Neutrophil (primary cell): ENCODE measurements around the gene DZIP1L.

Experiments used
- H3K27ac ChIP-seq: fragments of 200-600 bp; sonication (generic); 2 replicates; pipeline ENCODE4 v1.5.1; 2016; ENCODE audit warnings: mild to moderate bottlenecking, moderate library complexity
- H3K27me3 ChIP-seq: fragments of 200-600 bp; sonication (generic); 2 replicates; pipeline ENCODE4 v1.6.0; 2016; ENCODE audit warnings: mild to moderate bottlenecking
- H3K36me3 ChIP-seq: fragments of 200-600 bp; sonication (generic); 2 replicates; pipeline ENCODE4 v1.5.1; 2017
- H3K4me1 ChIP-seq, 2 experiments: fragments of 200-600 bp in 1 of 2; sonication (generic) in 1 of 2; 1 replicate in 1 of 2; 2 replicates in 1 of 2; pipeline versions ENCODE4 v1.5.1 to v1.6.1; 2013 to 2016; ENCODE audit warnings: low read depth in 1 of 2, low read length in 1 of 2, mild to moderate bottlenecking in 1 of 2, moderate library complexity in 1 of 2; ENCODE audit not compliant: control insufficient read depth in 1 of 2, insufficient read depth in 1 of 2
- H3K4me3 ChIP-seq, 2 experiments: fragments of 200-600 bp in 1 of 2; sonication (generic) in 1 of 2; 1 replicate in 1 of 2; 2 replicates in 1 of 2; pipeline ENCODE4 v1.5.1; 2013 to 2016; ENCODE audit warnings: low read depth in 1 of 2, low read length in 1 of 2, mild to moderate bottlenecking in 1 of 2, moderate library complexity in 1 of 2
- H3K9me3 ChIP-seq: fragments of 200-600 bp; sonication (generic); 2 replicates; pipeline ENCODE4 v1.5.1; 2016
- TF ChIP-seq, protein P1 (sequence below): fragments of 200-600 bp; sonication (generic); IDR thresholded peaks from 2 replicates; pipeline ENCODE4 v1.5.1; 2016; ENCODE audit warnings: antibody characterized with exemption

DZIP1L gene

DNA sequence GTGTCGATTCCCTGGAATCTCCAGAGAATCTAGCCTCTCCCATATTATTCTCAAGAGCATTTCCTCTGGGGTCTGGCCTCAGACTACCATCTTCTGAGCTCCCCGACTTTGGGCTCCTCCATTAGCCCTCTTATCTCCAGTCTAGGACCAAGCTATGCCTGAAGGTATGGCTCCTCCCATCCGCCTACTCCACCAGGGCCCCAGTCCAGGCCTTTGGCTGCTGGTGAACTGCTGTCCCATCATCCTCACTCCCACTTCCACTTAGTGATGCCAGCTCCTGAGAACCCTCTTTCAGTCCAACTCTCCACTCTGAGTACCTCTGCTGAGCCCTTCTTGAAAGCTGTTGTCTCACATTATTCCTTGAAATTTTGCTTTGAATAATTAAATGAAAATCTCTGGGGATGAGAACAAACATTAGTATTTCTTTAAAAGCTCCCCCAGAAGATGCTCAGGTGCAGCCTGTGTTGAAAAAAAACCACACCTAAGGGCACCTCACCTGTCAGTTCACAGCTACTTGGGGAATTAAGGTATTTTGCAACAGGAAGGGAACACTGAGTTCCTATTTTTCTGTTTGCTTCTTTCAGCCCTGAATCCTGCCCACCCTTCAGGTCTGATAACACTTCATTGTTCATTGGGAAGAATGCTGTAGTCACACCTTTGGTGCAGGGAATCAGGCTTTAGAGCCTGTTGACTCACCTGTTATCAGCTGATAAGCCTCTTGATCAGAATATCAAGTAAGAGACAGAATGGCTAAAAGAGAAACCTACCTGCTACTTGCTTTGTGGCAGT is 95.9 kb downstream of the DZIP1L start:
- Histone ChIP-seq H3K27me3 (no peaks in the 10 kb centered on the region), H3K4me3 (no peak overlapping the region), H3K4me1 (peaks cover 4 to 5% of the 10 kb centered on the region in 2 experiments), H3K36me3 (peaks cover 33% of the 10 kb centered on the region), H3K27ac (no peak overlapping the region), H3K9me3 (no peaks in the 10 kb centered on the region)
- TF ChIP-seq, protein P1, sequence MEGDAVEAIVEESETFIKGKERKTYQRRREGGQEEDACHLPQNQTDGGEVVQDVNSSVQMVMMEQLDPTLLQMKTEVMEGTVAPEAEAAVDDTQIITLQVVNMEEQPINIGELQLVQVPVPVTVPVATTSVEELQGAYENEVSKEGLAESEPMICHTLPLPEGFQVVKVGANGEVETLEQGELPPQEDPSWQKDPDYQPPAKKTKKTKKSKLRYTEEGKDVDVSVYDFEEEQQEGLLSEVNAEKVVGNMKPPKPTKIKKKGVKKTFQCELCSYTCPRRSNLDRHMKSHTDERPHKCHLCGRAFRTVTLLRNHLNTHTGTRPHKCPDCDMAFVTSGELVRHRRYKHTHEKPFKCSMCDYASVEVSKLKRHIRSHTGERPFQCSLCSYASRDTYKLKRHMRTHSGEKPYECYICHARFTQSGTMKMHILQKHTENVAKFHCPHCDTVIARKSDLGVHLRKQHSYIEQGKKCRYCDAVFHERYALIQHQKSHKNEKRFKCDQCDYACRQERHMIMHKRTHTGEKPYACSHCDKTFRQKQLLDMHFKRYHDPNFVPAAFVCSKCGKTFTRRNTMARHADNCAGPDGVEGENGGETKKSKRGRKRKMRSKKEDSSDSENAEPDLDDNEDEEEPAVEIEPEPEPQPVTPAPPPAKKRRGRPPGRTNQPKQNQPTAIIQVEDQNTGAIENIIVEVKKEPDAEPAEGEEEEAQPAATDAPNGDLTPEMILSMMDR = no peak

DNA sequence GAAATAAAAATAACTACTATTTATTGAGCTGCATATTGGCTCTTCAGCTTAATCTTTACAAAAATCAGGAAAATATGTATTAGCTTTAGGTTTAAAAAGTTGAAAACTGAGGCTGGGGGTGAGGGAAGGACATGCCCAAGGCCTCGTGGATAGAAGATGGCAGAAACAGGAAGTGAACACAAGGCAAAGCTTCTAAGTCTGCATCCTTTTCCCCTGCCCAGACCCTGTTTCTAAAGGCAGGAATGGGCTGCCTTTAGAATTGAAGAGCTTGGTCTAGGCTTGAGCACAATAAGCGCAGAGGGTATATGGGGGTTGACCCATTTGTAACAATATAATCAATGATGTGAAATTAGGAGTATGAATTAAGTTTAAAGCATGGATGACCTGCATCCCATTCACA is 99.3 kb downstream of the DZIP1L start:
- TF ChIP-seq, protein P1 = no peak
- peaks cover 4 to 5% of the 10 kb centered on the region in 2 experiments for H3K4me1 ChIP-seq
- no peak overlapping the region for H3K4me3 ChIP-seq
- no peaks in the 10 kb centered on the region for H3K9me3 ChIP-seq
- no peak overlapping the region for H3K27ac ChIP-seq
- peaks cover 20% of the 10 kb centered on the region for H3K36me3 ChIP-seq
- no peaks in the 10 kb centered on the region for H3K27me3 ChIP-seq

DNA sequence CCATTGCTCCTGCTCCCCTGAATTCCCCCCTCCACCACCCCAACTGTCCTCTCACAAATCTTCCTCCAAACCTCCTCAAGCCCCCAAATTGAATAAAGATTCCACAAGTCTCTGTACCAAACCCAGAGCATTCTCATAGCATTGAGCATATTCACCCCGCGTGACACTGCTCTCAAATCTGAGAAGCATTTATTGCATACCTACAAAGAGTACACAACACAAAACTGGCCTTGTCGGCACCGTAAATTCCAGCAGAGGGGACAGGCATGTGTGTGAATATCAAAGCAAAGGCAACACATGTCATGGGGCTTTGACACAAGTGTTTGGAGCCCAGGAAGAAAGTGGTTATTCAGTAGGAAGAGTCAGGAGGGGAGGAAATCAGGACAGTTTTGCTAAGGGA is 102.9 kb downstream of the DZIP1L start:
- Histone ChIP-seq H3K9me3 (no peaks in the 10 kb centered on the region), H3K36me3 (peaks cover 29% of the 10 kb centered on the region), H3K27ac (no peak overlapping the region), H3K4me3 (no peak overlapping the region), H3K4me1 (no peaks in the 10 kb centered on the region), H3K27me3 (no peaks in the 10 kb centered on the region)
- TF ChIP-seq, protein P1 = no peak
